GM21528 (cell line): Measurements from ENCODE around the gene GIT1.

ENCODE experiments used
- ATAC-seq: cut with Tn5 transposase; IDR thresholded peaks from one replicate; pipeline ENCODE4 v1.9.1; 2021; ENCODE audit warnings: mild to moderate bottlenecking, moderate library complexity; ENCODE audit not compliant: unreplicated experiment, low FRiP score

GIT1 gene

GRCh38 chr17:29595107-29595942, 5.9 kb upstream of the GIT1 start:
- ATAC-seq, result no peak

- no peak for ATAC-seq
Measured at GRCh38 chr17:29594519-29595090, 5.2 kb upstream of the GIT1 start.

- no peak for ATAC-seq
Measured at GRCh38 chr17:29593591-29594518, 4.4 kb upstream of the GIT1 start.

GRCh38 chr17:29592850-29593551, 3.6 kb upstream of the GIT1 start, which contains the start of gene ANKRD13B:
Gene ANKRD13B (plus strand): TSS chr17:29593132. CDS start chr17:29593622, 490 bp downstream.
- no peak for ATAC-seq

DNA sequence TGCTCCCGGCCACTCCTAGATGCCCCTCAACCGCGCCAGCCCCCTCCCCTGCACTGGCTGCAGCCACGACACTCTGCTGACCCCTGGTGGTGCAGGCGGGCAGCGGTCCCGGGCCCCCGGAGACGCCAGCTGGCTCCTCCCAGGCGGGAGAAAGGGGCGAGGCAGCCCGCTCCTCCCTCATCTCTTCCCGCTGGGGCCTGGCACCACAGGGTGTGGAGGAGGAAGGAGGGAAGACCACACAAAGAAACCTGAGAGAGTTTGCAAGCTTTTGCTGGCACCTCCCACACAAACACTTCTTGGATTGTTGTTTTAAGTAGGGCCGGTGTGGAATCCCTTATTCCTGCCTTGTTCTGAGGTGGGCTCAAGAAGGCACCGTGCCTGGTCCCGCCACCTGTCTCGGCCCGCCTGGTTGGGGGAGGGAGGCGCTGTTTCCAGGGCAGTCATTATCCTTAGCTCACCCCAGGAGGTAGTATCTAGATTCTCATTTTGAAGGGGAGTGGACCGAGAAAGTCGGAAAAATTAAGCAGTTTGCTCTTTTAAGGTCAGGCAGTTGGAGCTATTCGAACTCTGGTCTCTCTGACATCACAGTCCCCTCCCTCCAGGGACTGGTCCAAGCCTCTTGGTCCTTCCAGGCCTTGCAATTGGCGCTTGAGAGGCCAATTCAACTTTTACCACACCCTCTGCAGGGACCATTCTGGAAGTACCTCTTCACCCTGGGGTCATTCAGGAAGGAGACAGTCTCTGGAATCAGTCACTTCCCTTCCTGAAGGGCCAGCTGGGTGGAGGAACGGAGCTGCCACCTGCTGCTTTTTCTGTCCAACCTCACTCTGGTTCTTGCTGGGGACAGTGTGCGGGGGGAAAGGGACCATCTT, 2.5 kb upstream of the GIT1 start:
- ATAC-seq, result no peak

- no peak for ATAC-seq
Measured at GRCh38 chr17:29591146-29591736, 1.8 kb upstream of the GIT1 start.

DNA sequence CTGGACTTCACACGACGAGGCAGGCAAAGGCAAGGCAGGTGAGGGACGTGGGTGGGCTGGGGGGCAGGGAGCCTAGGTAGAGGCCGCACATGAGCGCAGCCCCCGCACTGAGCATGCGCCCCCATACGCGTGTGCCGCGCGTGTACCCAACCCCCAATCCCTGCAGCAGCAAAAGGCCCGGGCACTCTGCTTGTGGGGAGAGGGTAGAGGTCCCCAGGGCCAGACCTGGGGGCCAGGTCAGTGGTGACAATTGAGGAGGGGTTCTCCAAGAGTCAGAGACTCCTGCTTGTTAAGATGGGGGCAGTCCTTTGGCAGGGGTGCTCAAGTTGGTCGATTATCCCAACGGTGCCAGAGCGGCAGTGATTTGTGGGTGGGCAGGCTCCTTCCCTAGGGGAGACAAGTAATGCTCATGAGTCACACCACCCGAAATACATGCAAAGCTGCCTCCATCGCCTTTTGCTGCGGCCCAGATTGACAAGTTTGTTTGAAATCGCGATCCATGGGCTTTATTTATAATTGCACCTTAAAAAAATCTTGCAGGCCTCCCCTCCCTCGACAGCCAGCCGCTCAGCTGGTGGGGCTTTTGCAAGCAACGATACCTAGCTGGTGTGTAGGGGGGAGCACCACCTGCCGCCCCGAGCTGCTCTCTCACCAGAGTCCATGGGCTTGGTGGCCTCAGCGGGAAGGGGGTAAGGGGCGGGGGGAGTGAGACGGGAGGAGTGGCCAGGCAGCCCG, 1.1 kb upstream of the GIT1 start:
- no peak for ATAC-seq

DNA sequence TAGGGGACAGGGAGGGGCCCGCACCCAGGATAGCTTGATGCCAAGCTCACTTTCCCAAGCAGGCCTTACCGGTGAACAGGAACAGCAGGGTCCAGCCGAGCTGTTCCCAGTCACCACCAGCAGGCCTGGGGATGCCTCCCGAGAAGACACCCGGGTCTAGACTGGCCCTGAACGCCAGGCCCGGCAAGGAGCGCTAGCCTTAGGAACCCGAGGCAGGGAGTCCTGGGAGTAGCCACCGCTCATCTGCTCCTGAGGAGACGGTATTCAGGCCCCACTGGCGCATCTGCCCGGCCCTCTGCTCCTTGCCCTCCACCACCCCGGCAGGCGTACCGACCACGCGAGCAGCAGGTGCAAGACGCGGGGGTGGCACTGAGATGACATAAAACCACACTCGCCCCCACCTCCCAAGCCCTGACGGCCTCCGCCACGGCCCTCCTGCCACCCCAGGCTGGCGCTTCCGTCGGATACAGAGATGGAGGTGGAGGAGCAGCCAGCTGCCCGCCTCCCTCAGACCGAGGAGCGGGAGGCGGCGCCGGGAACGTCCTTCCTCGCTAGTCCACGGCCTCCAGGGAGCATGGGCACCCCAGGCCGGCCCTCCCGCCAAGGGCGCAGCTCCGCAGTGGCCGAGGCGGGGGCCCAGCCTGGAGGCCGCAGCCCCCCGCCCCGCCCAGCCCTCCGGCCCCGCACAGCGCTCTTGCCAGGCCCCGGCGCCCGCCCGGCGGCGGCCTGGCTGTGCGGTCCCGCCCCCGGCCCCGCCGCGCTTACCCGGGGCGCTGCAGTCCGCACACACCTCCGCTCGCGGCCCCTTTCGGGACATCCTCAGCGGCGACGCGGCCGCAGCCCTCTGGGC, 661 bp downstream of the GIT1 start:
- ATAC-seq, result no peak

DNA sequence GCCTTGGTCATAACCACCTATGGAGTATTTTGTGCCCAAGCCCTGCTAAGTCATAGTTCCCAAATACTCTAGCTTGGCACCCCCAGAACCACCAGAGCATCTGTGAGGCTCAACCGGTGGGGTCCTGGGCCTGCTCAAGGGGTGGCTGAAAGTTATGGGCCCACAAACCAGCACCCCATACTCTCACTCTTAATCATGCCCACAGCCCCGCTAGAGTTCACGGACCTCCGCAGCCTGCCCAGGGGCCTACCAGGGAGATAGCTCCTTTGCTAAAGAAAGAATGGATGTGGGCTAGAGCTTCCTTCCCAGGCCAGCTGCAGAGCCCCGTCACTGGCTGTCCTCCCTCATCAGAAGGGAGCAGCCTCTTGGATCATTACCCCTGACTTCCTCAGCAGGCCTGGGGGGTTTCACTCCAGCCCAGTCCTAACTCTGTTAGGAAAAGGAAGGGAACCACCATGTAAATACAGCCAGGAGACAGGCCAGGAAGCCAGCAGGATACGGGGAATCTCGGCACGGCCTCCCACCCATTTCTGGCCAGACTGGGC, 1.4 kb downstream of the GIT1 start:
- ATAC-seq, result no peak

DNA sequence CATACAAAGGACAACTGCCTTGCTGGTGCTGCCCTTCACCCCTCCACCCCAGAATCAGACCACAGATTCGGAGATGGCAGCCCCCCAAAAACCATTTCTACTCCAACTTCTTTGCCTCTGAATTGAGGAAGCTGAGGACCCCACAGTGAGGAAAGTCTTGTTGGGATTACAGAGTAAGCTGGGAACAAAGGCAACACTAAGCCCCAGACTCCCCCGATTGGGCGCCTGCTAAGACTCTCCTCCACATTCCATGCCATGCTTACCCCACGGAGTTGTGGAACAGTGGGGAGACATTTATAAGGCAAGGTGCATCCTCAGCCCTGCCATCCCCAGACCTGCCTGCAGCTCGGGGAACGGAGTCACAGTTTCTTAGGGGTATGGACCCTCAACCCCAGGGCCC, 1.9 kb downstream of the GIT1 start:
- ATAC-seq, result no peak

DNA sequence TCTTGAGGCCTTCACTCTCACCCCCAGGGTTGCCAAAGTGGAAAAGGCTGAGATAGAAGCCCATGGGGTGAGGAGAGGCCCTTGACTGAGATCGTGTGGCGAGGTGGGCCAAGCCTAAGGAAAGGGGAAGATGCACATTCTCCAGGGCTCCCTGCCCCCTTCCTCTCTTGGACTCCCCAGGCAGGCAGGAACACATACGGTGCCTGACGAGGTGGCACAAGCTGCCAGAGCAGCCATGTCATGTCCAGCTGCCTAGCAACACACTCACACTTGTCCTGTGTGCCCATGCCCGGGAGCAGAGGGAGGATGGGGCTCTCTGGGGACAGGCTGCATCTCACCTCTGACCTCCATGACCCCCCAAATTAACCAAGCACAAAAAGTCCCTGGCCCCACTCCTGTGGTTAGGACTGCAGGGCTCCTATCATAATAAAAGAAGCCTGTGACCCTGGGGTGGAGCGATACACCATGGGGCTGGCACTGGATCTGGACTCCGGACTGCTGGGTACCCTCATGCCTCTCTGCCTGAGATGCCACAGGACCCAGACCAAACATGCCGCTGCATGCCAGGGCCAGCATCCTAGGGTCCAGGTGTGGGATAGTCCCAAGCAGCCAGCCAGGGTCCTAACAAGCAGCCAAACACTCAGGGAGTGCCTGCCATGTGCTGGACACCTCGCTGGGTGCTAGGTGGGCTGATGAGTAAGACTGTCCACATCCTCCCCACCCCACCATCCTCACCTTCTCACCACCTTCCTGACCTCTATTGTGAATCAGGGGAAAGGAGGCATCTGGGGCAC, 2.6 kb downstream of the GIT1 start:
- ATAC-seq, result no peak

GRCh38 chr17:29585080-29585751, 4.2 kb downstream of the GIT1 start:
- ATAC-seq, result no peak

DNA sequence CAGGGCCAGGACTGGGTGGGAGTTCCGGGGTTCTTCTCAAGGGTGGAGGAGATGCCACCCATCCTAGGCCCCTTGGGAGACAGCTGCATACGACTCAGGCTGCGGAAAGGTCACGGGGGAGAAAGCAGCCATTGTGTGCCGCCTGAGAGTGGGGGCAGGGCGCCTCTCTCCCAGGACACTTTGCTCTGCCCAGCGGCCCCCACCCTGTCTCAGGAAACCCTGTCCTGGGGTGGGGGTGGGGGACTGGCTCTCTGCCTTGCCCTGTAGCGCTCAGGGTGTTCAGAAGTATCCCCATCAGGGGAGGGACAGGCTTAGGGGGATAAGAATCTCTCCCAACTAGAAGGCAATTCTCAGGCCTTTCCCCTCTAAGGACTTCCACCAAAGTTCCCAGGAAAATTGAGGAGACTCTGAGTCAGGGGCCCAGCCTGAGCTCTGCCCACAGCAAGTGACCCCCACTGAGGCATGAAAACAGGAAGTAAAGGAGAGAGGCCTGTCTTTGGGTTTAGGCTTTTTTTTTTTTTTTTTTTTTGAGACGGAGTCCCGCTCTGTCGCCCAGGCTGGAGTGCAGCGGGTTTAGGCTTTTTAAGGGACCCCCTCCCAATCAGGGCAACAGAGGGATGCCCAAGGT, 4.9 kb downstream of the GIT1 start:
- ATAC-seq, result no peak

DNA sequence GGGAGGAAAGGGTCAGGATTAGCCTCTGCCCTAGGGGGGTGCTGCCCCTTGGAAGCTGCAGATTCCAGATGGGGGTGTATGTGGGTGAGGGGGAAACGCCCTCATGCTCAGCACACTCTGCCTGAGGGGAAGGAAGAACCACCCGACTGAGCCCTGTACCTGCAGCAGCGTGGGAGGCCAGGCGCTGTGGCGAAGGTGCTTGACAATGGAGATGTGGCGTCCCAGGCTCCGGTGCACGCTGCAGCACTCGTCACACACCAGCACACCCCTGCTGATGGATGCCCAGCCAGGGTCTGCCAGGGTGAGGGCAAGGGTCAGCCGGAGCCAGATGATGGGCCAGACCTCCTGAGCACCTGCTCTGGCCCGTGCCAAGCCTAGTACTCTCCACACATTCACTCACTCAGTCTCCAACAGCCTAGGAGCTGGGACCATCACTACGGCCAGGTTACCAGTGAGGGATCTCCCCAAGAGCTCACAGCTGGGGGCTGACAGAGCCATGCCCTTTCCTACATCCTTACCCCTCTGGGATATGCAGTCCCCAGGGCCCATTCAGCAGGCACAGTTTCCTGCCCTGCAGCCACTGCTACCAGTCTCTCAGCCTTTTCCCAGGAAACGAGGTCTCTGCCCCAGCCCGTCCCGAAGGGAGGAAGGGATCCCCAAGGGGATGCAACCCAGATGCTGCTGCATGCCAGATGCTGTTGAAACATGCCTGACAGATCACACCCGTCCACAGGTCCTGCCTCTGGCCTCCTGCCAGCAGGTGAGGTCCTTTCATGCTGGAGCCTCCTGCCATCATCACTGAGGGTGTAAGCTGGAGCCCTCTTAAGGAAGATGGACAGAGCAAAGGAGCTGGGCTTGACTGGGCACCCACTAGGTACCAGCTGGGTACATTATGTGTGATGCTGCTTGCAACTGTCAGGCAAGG, 5.9 kb downstream of the GIT1 start:
- no peak for ATAC-seq
